GM18520 (cell line): ENCODE results near the gene SETBP1.

Source experiments
- ATAC-seq: cut with Tn5 transposase; IDR thresholded peaks from one replicate; pipeline ENCODE4 v1.9.1; 2021; ENCODE audit not compliant: unreplicated experiment

Gene SETBP1

DNA sequence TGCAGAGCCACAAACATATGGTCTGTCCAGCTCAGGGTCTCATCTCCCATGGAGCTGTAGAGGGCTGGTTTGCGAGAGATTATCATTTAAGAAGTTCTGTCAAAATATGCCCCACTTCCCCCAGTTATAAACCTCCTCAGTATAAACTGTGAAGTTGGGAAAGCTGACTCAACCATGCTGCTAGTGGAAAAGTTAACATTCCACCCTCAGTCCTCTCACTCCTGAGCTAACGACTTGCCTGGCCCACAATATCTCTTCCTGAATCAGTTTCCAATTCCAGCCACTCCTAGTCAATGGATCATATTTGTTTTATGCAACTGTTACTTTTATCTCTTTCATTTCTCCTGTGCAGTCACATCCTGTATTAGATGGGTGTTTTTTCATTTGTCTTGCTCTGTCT is 326.2 kb downstream of the SETBP1 start:
- ATAC-seq, result no peak

GRCh38 chr18:45007531-45007930 is 326.8 kb downstream of the SETBP1 start:
- no peak for ATAC-seq

GRCh38 chr18:45008694-45009413 is 328.2 kb downstream of the SETBP1 start:
- ATAC-seq, result no peak

- ATAC-seq, result no peak
Measured at GRCh38 chr18:45009756-45010155, 329.1 kb downstream of the SETBP1 start.

DNA sequence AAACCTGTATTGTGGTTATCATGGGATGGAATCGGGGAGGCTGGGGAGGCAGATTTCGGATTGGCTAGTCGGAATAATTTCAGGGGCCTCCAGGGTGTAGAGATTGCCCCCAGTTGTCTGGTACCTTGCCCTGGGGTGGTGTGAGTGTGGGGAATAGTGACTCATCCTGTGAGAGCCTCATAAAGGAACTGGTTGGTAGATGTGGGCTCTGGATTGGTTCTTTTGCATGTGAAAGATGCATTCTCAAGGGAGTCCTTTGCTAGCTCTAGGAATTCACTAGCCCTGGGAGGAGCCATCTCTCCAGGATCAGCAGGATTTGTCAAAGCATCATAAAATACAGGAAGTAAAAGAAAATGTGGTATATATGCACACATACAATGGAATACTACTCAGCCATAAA is 331.6 kb downstream of the SETBP1 start:
- no peak for ATAC-seq

DNA sequence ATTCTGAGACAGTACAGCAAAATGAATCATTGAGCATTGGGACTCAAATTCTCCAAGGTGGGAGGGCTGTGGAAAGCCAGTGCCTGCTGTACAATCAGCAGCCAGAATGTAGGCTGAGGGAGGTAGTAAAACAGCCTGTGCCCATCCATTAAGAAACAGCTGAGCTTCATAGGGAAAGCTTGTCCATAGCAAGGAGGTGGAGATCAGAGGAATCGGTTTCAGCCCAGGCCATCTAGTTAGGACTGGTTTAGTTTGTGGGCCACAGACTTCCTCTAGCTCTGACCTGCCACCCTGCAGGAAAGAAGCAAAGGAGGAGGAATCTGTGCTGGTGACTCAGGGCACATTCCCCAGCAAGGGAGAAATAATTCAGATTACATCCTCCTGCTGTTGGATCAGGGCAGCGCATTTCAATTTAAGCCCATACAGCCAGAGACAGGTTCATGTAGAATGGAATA is 333.4 kb downstream of the SETBP1 start:
- no peak for ATAC-seq

- ATAC-seq, result no peak
Measured at GRCh38 chr18:45015788-45016128, 335.1 kb downstream of the SETBP1 start.

- ATAC-seq, result no peak
Measured at GRCh38 chr18:45019469-45019868, 338.8 kb downstream of the SETBP1 start.

GRCh38 chr18:45023519-45023918 is 342.8 kb downstream of the SETBP1 start:
- ATAC-seq, result no peak

DNA sequence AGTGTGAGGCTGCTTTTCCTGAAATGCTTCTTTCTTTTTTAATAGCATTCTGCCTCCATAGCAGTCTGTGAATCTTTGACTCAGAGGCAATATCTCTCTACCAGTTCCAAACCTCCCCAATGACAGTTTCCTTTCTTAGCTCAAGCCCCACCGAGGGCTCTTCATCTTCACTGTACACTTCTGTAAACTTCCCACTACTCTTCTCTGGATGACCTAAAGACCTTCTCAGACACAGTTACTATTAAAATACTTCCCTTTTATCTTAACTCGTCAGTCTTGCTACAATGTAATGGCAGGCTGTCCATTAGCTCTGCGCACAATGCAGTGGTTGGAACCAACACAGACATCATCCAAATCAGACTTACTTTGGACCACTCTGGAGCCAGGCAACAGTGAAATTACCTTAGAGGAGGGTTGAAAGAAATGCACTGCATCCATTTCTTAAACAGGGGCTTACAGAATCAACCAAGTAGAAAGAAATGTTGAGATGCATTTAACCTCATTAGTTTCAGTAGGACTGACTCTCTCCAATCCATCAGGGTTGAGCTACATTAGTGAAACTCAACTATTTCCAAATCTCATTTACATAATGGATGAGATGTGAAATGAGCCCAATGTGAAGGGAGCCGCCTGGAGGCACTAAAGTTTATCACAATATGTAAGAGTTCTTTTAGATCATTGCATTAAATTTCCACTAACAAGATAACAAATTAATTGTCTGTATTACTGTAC is 343.8 kb downstream of the SETBP1 start:
- ATAC-seq, result no peak

GRCh38 chr18:45025089-45025450 is 344.4 kb downstream of the SETBP1 start:
- ATAC-seq, result no peak

DNA sequence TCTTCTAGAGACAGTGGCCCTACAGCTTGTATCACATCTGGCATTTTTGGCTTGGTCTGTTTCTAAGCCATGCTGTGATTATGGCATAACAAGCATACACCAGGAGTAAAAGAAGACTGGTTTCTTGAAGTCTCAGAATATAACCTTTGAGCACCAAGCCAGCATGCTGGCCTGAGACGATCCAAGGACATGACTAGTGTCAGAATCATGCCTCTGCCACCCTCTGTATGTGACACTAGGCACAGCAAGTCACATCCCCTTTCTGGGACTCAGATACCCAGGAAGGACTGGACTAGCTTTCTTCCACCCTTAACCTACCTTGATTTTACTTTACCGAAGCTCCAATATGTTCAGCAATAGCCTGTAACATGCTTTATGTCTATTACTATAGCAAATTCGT is 345.5 kb downstream of the SETBP1 start:
- ATAC-seq, result no peak

DNA sequence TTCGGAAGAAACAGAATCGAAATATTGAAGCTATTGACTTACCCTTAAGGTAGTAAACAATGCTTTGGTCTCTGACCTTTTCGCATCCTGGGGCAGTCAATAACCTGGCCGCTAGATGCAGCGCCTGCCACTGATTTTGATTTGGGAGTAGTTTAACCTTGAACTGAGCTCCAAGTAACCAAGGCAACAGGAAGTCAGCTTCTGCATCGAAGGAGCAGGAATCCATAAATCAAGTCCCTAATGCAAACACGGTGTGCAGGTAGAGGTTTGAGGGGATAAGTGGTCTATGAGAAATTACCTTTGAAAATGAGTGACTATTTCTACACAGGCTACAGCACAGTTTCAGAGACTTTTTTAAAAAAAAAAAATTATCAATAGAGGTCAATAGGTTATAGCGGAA is 353.5 kb downstream of the SETBP1 start:
- no peak for ATAC-seq

DNA sequence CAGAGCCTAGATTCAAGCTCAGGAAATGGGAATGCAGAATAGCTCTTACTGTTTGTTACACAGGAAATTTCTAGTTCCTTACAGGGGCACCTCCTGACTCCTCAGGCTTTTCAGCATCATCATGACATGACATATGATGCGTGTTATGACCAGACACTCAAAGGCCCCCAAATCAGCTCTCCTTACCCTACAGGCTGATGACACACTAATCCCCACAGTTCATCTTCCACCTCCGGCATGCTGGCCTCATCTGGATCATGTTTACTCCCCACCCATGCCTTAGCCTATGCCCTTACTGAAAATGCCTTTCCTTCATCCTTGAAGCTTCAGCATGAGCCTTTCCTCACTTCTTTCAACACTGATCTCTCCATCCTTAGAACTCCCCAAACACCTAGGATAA is 356.9 kb downstream of the SETBP1 start:
- no peak for ATAC-seq

- no peak for ATAC-seq
Measured at GRCh38 chr18:45039376-45039775, 358.7 kb downstream of the SETBP1 start.

DNA sequence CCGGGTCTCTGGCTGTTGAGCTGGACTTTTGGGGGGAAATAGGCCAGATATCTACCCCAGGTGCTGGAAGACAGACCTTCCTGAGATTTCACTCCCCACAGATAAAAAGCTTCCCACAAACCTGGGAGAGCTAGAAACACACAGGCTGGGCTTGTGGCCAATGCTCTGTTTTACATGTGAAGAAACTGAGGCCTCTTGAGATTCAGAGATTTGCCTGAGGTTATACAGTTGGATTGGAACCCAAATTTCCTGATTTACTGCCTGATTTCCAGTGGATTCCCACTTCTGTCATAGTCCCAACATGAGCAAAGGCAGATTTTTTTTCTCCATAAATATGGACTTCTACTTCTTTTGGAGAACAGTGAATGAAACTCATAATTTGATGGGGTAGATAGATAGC is 360.2 kb downstream of the SETBP1 start:
- ATAC-seq, result no peak

GRCh38 chr18:45044787-45045186 is 364.1 kb downstream of the SETBP1 start:
- no peak for ATAC-seq

DNA sequence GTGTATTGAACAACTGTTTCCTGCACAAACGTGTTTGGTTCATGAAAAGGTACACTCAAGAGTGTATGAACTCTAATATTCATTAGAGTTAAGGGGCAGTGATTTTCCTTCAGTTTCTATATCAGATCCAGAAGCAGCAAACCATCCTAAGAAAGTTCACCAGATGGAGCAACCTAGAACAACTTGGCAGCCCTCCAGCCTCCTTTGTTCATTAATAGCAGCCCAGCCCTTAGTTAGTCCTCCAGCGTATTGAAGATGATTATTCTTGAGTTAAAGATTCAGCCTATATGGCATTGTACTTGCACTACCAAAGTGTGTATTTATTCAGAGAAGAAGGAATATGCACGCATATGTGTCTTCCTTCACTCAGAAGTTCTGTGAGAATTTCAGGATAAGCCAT is 365.5 kb downstream of the SETBP1 start:
- no peak for ATAC-seq

GRCh38 chr18:45046961-45047360 is 366.3 kb downstream of the SETBP1 start:
- no peak for ATAC-seq

DNA sequence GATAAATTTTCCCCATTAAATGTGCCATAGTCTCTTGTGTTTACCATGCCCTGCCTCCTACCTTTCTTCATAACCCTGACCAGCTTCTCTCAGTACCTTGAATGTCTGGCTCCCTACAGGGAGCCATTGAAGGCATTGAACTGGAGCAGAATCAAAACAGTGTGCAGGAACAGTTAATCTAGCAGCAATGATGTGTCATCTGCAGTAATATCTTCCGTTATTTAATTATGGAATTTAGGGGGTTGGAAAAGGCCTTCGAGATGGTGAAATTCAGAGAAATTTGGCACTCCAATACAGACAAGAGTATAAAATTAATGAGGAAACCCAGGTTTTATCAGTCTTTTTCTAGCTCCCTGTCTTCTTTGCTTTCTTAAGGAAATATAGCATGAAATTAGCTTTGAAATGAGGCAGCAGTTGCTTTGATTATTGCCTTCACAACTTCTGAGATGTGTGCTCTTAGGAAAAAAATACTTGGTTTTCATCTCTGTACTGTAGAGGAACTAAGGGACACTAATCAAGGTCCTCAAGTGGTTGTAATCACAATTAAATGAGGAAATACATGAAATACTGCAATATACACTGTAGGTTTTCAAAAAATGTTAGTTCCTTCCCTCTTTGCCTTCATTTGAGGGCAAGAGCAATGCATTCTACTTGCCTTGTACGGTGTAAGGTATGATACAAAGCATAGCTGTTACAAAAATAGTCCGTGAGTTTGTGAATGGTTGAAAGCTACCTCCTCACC is 369.1 kb downstream of the SETBP1 start:
- ATAC-seq, result no peak

DNA sequence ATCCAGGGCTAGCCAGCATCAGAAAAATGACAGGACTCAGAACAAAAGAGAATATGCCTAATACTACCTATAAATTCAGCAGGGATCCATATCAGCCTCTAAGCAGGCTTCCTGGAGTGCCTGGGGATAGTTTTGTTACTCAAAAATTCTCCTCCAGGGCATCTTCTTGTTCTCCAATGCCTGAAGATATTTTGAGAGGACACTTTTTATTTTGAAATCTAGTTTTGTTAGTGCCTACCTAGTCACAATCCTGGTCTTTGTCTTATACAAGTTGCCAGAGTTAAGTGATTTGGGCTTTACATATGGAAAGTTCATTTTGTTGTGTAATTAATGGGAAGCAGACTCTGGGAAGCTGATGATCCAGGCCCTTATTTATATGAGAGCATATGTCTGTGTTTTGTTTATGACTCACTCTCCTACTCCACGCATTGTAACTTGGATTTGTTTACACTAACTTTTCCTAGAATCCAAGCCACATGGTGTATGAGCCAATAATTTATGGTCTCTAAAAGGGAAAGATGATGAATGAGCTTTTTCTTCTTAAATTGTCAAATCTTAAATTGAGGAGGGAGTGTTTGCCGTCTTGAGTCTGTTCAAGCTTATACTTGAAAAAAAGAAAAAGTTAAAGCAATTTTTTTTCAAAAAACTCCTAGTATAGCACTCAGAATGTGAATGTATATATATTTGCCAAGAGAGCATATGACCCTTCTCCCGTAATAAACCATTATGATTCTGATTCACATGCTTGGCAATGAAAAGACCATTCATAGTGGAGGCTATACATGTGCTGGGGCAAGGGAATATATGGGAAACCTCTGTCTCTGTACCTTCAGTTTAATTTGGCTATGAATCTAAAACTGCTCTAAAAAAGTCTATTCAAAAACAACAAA is 370.3 kb downstream of the SETBP1 start:
- no peak for ATAC-seq
